GM23338 (cell line): ENCODE measurements around the gene TRAF7.

ENCODE experiments used
- CREB1 ChIP-seq: fragments of 250-450 bp; sonication (Bioruptor Pico); IDR thresholded peaks from 2 replicates; pipeline ENCODE4 v1.5.0; 2020; ENCODE audit warnings: low read depth, mild to moderate bottlenecking, moderate library complexity
- CTCF ChIP-seq, 2 experiments: fragments of 200-600 bp in 1 of 2; sonication (generic) in 1 of 2; conservative IDR thresholded peaks; 2 replicates each; pipeline versions ENCODE4 v1.5.1 to v1.6.1; 2016 to 2017; ENCODE audit warnings: antibody characterized with exemption in 2 of 2, low read depth in 2 of 2, mild to moderate bottlenecking in 2 of 2, moderate library complexity in 1 of 2
- ETS1 ChIP-seq: IDR thresholded peaks from 2 replicates; pipeline ENCODE4 v1.6.1; 2016; ENCODE audit warnings: antibody characterized with exemption
- EZH2 ChIP-seq: fragments of 200-600 bp; sonication (generic); IDR thresholded peaks from one replicate; pipeline ENCODE4 v1.8.0; 2017; ENCODE audit warnings: antibody characterized with exemption, mild to moderate bottlenecking, low read depth; ENCODE audit not compliant: unreplicated experiment
- EZH2phosphoT487 ChIP-seq: fragments of 200-600 bp; sonication (generic); IDR thresholded peaks from one replicate; pipeline ENCODE4 v1.8.1; 2018; ENCODE audit warnings: antibody characterized with exemption; ENCODE audit not compliant: unreplicated experiment
- JUNB ChIP-seq: IDR thresholded peaks from one replicate; pipeline ENCODE4 v1.6.1; 2016; ENCODE audit warnings: antibody characterized with exemption; ENCODE audit not compliant: unreplicated experiment
- NANOG ChIP-seq: IDR thresholded peaks from 2 replicates; pipeline ENCODE4 v1.6.1; 2016; ENCODE audit warnings: antibody characterized with exemption, borderline replicate concordance
- POLR2AphosphoS5 ChIP-seq: IDR thresholded peaks from 2 replicates; pipeline ENCODE4 v1.6.1; 2016; ENCODE audit warnings: antibody characterized with exemption, low read depth
- REST ChIP-seq: IDR thresholded peaks from one replicate; pipeline ENCODE4 v1.6.1; 2018; ENCODE audit warnings: antibody characterized with exemption; ENCODE audit not compliant: unreplicated experiment
- STAT1 ChIP-seq: IDR thresholded peaks from one replicate; pipeline ENCODE4 v1.6.1; 2016; ENCODE audit warnings: antibody characterized with exemption; ENCODE audit not compliant: unreplicated experiment
- ZNF114 ChIP-seq: fragments of 250-450 bp; sonication (Bioruptor Pico); IDR thresholded peaks from 2 replicates; pipeline ENCODE4 v1.5.0; 2020; ENCODE audit warnings: mild to moderate bottlenecking, moderate library complexity
- ZNF331 ChIP-seq: fragments of 250-450 bp; sonication (Bioruptor Pico); IDR thresholded peaks from 2 replicates; pipeline ENCODE4 v1.5.0; 2020; ENCODE audit warnings: low read depth, mild to moderate bottlenecking, moderate library complexity

DNA sequence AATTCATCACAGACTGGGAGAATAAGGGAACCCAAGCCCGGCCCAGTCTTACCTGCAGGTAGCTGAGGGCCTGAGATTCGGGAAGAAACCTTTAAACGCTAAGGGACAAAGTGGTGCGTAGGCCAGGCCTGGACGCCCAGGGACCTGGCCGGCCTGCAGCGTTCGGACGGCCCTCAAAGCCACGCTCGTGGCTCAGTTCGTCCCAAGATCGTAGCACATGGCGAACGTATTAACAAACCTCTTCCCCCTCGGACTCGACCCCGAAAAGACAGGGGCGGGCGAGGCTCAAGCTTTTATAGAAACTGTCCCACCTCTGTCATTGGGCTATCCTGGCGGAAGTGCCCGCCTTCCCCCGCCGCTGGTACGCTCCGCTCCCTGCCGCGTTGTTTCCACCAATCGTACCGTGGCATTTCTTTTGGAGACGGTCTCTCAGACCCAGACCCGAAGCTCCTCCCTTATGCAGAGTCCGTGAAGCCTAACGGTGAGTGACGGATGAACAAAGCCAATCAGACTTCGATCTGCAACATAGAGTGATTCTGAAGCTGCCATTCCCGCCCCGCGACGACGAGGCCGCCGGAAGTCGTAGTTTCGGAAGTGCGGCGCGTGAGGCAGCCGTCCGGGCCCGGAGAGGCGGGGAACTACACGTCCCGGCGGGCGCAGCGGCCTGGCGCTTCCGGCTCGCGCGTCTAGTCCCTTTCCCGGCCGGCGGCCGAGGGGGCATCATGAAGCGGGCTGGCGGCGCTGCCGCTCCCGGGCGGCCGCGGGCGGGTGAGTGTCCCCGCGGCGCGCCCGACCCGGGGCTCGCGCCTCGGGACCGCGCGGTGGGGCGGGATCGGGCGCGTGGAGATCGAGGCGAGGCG is at the start of gene TRAF7:
- TF ChIP-seq EZH2 (no peak), CTCF (conservative IDR thresholded peaks at IDR 0.05; ENCODE audit: low read depth in 2 of 2) (no peak), POLR2AphosphoS5 (peak; percentile 100), REST (peak; percentile 33), JUNB (no peak), CREB1 (CRISPR knock-in tag) (peak; percentile 86), EZH2phosphoT487 (no peak), ZNF331 (CRISPR knock-in tag) (no peak), ZNF114 (peak; percentile 94; the same call in 1 of the 2 replicates), ETS1 (peak; percentile 94), STAT1 (no peak), NANOG (no peak)
